ENCODE data around the gene TSHR. TPM values are rescaled to one million over a fixed set of nuclear protein-coding genes. Genes with fewer than 3 reads are reported as not detected.

Gene TSHR
- total and polyA plus RNA-seq, 2 of the 4 experiments (the other 2 are of a cell fraction), result not detected

GRCh38 chr14:81006266-81006665 is 50.8 kb downstream of the TSHR start:
- POLR2A ChIA-PET (ENCODE audit: unreplicated experiment), result no interaction called here
- dilution Hi-C loops (cut with HindIII; ENCODE audit: low sequenced_read_pairs, unreplicated experiment), result no loop called here

More at GRCh38 chr14:81006266-81006665, 50.8 kb downstream of the TSHR start:
- H2AK5ac ChIP-seq (ENCODE audit: low read depth, low read length), result no peak overlapping the region
- H3K4me2 ChIP-seq (ENCODE audit: low read depth, low read length), result no peak overlapping the region
- H2BK20ac ChIP-seq (ENCODE audit: low read depth, low read length), result no peak overlapping the region
- H3K36me3 ChIP-seq (ENCODE audit: control insufficient read depth, insufficient read depth, low read length), result no peaks in the 10 kb centered on the region
- H3K23ac ChIP-seq (ENCODE audit: low read depth, low read length), result no peak overlapping the region
- no peaks in the 10 kb centered on the region for H3K79me1 ChIP-seq (ENCODE audit: low read depth in 1 of 2, low read length in 2 of 2)
- H3K14ac ChIP-seq (replicated peaks; ENCODE audit: low read depth, low read length), result no peak overlapping the region
- no peak overlapping the region for H3K9ac ChIP-seq (ENCODE audit: low read depth, low read length)
- H3K27ac ChIP-seq (ENCODE audit: insufficient read depth, low read length), result no peak overlapping the region
- no peak overlapping the region for H4K91ac ChIP-seq (ENCODE audit: insufficient read depth, low read depth, low read length)
- no peaks in the 10 kb centered on the region for H3K9me3 ChIP-seq (ENCODE audit: control insufficient read depth, insufficient read depth, low read length)
- H3K9me1 ChIP-seq (ENCODE audit: insufficient read depth, low read length), result no peaks in the 10 kb centered on the region
- no peak overlapping the region for H2AK9ac ChIP-seq (replicated peaks; ENCODE audit: low read depth, low read length, poor library complexity)
- no peak overlapping the region for H3K4ac ChIP-seq (ENCODE audit: low read depth, low read length)
- in situ Hi-C loops (cut with MboI; ENCODE audit: low sequenced_read_pairs), result no loop called here
- intact Hi-C loops (cut with micrococcal nuclease), result no loop called here
- CTCF ChIA-PET, result no interaction called here
- DNase-seq (no peak), ATAC-seq (ENCODE audit: low read depth) (no peak)
- no peak overlapping the region for H3K4me3 ChIP-seq (ENCODE audit: insufficient read depth, low read depth, low read length)
- H4K20me1 ChIP-seq (ENCODE audit: insufficient read depth, low read length), result no peaks in the 10 kb centered on the region
- WGBS, 2 experiments (ENCODE audit: extremely low coverage in 2 of 2, insufficient read length in 1 of 2), result no CpG with 5 or more reads among the region's 3 CpGs
- H2BK120ac ChIP-seq (ENCODE audit: low read depth, low read length), result no peak overlapping the region
- TF ChIP-seq USF2 (IDR thresholded peaks at IDR 0.05; ENCODE audit: low read depth, low read length) (no peak), SMC3 (IDR thresholded peaks at IDR 0.05; ENCODE audit: low read depth, low read length) (no peak), MXI1 (IDR thresholded peaks at IDR 0.05; ENCODE audit: borderline replicate concordance, low read depth, low read length) (no peak), NFE2L2 (IDR thresholded peaks at IDR 0.05; ENCODE audit: low read depth, low read length) (no peak), RCOR1 (IDR thresholded peaks at IDR 0.05; ENCODE audit: insufficient replicate concordance, low read length) (no peak), ELK1 (IDR thresholded peaks at IDR 0.05; ENCODE audit: borderline replicate concordance, low read depth, low read length) (no peak), CTCF (conservative IDR thresholded peaks at IDR 0.05; ENCODE audit: low read depth, low read length) (no peak), POLR2A (IDR thresholded peaks at IDR 0.05; ENCODE audit: low read depth, low read length) (no peak), CHD1 (IDR thresholded peaks at IDR 0.05; ENCODE audit: low read depth, low read length) (no peak), FOS (IDR thresholded peaks at IDR 0.05; ENCODE audit: low read depth, low read length) (no peak), MAZ (IDR thresholded peaks at IDR 0.05; ENCODE audit: borderline replicate concordance, low read depth, low read length) (no peak), MAFK (IDR thresholded peaks at IDR 0.05; ENCODE audit: low read depth, low read length) (no peak)
- BruUV-seq (replicated peaks), result no TSS peak
- no peak overlapping the region for H3K18ac ChIP-seq (ENCODE audit: low read depth, low read length)
- no peak overlapping the region for H2BK15ac ChIP-seq (ENCODE audit: low read depth, low read length)
- H2BK5ac ChIP-seq (ENCODE audit: low read depth, low read length, poor library complexity, severe bottlenecking), result no peak overlapping the region
- no peak overlapping the region for H2AFZ ChIP-seq (replicated peaks; ENCODE audit: low read length, poor library complexity)
- H3K27me3 ChIP-seq (ENCODE audit: control insufficient read depth, insufficient read depth, low read length), result no peaks in the 10 kb centered on the region
- H3K4me1 ChIP-seq (ENCODE audit: control insufficient read depth, insufficient read depth, low read length), result no peaks in the 10 kb centered on the region
- H4K5ac ChIP-seq (ENCODE audit: low read depth, low read length), result no peak overlapping the region
- H3K56ac ChIP-seq (ENCODE audit: extremely low read depth, insufficient read depth, low read length), result no peak overlapping the region
- H4K8ac ChIP-seq (ENCODE audit: low read depth in 2 of 2, low read length in 2 of 2), result no peak overlapping the region
